UCSD-AML1 (cell line): ENCODE data around the gene ZBTB8OS.
A peak's percentile ranks its signal among the peaks of the same experiment; 100 is the strongest.
"Not testable (repeated sequence)": the region's sequence is repeated elsewhere in the genome, so short reads cannot be mapped to it uniquely, and the experiment has no call there.

ENCODE experiments used
- DNase-seq: peaks from one replicate; lab custom pipeline; 2025; ENCODE audit not compliant: unreplicated experiment; lab: John Stamatoyannopoulos, UW

Gene ZBTB8OS

DNA sequence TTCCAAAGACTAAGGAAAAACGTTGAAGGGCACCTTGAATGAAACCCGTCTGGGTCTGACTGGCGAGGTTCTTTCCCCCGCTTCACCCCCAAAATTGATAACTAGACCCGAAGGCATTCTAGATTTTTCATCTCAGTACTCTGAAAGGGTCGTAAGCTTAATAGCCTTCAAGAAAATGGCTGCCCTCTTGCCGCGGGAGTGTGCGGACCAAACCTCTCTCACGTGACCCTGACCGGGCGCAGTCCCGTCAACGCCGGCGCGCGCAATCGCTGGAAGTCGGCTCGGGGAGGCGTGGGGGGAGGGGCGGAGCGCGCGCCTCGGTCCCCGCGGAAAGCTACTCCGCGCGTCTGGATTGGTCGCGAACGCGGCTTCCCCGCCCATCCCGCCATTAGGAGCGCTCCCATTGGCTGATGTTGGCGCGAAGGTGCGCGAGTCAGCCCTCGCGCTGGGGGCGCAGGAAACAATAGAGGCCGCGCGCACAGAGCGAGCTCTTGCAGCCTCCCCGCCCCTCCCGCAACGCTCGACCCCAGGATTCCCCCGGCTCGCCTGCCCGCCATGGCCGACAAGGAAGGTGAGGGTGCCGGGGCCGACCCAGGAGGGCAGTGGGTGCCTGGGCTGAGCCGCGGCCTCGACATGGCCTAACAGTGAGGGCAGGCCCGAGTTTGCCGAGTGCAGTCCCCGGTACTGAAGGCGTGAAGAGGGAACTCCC lies 556 bp upstream of the ZBTB8OS start, which contains the start of gene RBBP4:
RBBP4 (plus strand) TSS at position 457 of the 709 bp plus-strand sequence; CDS start at position 556, 99 bp downstream.
- DNase-seq: peak; percentile 99

DNA sequence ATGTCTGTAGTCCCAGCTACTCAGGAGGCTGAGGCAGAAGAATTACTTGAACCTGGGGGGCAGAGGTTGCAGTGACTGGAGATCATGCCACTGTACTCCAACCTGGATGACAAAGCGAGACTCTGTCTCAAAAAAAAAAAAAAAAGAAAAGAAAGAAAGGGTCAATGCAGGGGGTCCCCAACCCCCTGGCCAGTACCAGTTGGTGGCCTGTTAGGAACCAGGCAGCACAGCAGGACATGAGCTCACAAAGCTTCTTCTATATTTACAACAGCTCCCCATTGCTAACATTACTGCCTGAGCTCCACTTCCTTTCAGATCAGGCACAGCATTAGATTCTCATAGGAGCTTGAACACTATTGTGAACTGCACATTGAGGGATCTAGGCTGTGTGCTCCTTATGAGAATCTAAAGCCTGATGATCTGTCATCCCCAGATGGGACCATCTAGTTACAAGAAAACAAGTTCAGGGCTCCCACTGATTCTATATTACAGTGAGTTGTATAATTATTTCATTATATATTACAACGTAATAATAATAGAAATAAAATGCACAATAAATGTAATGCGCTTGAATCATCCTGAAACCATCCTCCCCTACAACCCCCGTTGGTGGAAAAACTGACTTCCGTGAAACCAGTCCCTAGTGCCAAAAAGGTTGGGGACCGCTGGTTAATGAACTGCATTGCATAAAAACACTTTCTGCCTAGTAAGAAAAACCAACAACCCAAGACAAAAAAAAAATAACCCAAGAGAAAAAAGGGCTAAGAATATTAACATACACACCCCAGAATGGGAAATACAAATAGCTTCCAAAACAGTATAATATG lies 2.8 kb downstream of the ZBTB8OS start:
- DNase-seq: no peak

DNA sequence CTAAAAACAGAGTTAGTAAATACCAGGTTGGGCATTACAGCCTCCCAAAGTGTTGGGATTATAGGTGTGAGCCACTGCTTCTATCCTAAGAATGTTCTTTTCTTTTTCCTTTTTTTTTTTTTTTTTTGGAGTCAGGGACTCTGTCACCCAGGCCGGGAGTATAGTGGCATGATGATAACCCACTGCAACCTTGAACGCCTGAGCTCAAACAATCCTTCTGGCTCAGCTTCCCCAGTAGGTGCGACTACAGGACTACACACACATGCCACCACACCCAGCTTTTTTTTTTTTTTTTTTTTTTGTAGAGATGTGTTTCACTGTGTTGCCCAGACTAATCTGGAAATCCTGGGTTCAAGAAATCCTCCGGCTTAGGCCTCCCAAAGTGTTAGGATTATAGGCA lies 5.9 kb downstream of the ZBTB8OS start:
- no peak for DNase-seq

DNA sequence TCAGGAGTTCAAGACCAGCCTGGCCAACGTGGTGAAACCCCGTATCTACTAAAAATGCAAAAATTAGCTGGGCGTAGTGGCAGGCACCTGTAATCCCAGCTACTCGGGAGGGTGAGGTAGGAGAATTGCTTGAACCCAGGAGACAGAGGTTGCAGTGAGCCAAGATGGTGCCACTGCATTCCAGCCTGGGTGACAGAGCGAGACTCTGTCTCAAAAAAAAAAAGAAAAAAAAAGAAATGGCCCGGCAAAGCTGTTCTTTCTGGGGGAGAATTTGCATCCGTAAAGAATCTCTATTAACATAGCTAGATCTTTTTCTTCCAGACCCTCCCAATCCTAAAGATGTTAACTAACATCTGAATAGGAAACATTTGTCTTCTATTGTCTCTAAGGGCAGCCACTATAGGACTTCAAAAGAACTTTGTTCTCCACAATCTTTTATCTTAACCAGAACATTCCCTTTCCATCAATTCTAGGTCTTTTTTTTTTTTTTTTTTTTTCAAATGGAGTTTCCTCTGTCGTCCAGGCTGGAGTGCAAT lies 8.0 kb downstream of the ZBTB8OS start:
- DNase-seq: not testable (repeated sequence)

DNA sequence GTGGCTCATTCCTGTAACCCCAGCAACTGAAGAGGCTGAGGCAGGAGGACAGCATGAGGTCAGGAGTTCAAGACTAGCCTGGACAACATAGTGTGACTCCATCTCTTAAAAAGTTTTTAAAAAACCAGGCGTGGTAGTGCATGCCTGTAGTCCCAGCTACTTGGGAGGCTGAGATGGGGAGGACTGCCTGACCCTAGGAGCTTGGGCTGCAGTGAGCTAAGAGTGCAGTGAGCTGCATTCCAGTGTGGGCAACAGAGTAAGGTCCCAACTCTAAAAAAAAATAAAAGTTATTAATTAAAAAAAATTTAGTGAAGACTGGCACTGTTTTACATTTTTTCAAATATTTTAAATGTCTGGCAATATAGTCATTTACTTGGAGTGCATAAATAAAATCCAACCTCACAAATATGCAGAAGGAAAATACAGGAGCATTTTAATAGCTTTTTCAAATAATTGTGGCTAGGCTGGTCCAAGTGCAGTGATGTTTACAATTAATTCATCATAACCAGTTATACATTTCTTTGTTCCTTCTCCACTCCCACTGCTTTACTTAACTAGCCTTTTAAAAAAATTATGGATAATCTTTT lies 10.8 kb downstream of the ZBTB8OS start:
- no peak for DNase-seq

DNA sequence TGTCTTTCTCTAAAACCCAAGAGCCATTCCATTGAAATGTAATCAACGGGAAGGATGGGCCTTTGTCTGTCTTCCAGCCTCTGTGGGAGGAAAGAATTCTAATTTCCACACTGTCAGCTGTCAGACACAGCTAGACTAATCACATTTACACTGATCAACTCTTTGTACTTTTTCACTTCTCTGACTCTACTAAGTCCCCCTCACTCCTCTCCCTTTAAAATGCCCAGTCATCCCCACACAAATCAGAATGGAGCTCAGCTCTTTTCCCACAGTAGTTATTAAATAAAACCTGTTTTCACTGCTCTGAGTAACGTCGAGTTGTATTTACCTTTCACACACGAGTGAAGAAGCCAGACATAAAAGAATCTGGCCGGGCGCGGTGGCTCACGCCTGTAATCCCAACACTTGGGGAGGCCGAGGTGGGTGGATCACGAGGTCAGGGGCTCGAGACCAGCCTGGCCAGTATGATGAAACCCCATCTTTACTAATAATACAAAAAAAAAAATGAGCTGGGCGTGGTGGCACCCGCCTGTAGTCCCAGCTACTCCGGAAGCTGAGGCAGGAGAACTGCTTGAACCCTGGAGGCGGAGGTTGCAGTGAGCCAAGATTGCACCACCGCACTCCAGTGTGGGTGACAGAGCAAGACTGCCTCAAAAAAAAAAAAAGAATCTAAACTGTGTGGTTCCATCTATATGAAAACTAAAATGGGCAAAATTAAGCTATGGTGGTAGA lies 13.3 kb downstream of the ZBTB8OS start:
- DNase-seq: no peak

DNA sequence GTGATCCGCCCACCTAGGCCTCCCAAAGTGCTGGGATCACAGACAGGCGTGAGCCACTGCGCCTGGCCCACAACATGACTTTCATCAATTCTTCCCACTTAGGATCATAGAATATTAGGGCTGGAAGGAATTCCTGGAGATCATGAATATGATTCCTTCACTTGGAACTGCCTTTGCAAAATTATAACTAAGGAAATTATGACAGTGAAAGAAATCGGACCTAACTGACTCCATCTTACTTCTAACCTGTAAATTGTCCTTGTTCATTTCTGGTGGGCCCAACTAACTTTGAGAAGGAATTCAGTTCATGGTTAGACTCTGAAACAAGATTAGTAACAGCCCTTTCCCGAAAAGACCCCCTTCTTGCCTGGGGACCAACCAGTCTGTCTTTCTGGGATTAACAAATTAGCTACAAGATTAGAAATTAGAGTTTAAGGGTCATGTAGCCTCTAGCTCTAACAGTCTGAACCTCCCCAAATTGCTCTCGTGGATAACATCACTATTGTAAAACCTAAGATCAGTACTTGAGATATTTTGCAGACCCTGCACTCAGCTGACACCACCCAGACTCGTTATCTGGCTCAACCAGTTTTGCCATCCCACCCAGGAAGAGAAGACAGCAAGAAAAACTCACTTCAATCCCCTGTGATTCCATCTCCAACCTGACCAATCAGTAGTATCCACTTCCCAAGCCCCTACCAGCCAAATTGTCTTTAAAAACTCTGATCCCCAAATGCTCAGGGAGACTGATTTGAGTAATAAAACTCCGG lies 14.7 kb downstream of the ZBTB8OS start:
- no peak for DNase-seq

DNA sequence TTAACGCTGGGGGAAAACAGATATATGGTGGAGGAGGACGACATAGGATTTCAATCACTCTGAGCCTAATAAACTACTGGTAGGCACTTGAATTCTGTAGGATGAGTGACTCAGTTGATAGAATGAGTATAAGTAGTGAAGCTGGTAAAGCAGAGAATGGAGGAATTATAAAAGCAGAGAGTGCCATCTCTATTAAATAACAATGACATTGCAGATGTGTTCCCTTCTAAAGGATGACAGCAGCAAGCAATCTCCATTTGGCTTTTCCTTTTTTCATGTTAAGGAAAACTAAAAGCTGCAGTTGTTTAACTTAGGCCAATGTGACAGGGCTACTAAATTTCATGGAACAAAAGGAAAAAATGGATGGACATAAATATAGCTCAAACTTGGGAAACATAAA lies 17.5 kb downstream of the ZBTB8OS start:
- no peak for DNase-seq

DNA sequence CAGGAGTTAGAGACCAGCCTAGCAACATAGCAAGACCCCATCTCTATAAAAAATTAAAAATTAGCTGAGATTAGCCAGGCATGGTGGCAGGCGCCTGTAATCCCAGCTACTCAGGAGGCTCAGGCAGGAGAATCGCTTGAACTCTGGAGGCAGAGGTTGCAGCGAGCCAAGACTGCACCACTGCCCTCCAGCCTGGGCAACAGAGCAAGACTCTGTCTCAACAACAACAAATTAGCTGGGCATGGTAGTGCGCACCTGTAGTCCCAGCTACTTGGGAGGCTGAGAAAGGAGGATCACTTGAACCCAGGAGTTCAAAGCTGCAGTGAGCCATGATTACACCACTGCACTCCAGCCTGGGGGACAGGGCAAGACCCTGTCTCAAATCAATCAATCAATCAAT lies 20.2 kb downstream of the ZBTB8OS start:
- not testable (repeated sequence) for DNase-seq

DNA sequence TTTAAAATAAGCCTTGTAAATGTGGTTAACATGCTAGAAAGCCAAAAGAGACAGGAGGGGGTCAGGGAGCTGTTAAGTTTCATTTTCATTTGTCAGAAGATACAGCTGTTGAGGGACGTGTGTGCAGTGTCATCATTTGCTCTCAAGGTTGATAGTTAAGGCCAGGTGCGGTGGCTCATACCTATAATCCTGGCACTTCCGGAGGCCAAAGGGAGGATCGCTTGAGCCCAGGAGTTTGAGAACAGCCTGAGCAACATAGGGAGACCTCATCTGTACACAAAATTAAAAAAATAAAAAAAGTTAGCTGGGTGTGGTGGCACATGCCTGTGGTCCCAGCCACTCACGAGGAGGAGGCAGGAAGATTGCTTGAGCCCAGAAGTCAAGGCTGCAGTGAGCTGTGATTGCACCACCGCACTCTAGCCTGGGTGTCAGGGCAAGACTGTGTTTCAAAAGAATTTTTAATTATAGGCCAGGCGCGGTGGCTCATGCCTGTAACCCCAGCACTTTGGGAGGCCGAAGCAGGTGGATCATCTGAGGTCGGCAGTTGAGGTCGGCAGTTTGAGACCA lies 22.7 kb downstream of the ZBTB8OS start:
- no peak for DNase-seq

DNA sequence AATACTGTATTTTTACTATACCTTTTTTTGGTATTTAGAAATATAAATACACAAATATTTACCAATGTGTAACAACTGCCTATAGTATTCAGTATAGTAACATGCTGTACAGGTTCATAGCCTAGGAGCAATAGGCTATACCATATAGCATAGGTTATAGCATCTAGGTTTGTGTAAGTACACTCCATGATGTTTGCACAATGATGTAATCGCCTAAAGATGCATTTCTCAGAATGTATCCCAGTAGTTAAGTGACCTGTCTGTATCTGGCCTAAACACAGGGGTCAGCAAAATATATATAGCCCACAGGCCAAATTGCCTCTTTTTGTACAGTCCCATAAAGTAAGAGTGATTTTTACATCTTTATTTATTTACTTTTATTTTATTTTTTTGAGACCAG lies 24.2 kb downstream of the ZBTB8OS start:
- DNase-seq: no peak

DNA sequence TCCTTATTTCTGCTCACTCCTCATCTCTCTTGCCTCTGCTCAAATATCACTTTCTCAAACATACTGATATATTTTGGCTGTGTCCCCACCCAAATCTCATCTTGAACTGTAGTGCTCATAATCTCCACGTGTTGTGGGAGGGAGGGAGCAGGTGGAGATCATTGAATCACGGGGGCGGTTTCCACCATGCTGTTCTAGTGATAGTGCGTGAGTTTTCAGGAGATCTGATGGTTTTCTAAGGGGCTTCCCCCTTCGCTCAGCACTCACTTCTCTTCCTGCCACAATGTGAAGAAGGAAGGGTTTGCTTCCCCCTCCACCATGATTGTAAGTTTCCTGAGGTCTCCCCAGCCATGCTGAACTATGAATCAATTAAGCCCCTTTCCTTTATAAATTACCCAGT lies 26.6 kb downstream of the ZBTB8OS start:
- no peak for DNase-seq

DNA sequence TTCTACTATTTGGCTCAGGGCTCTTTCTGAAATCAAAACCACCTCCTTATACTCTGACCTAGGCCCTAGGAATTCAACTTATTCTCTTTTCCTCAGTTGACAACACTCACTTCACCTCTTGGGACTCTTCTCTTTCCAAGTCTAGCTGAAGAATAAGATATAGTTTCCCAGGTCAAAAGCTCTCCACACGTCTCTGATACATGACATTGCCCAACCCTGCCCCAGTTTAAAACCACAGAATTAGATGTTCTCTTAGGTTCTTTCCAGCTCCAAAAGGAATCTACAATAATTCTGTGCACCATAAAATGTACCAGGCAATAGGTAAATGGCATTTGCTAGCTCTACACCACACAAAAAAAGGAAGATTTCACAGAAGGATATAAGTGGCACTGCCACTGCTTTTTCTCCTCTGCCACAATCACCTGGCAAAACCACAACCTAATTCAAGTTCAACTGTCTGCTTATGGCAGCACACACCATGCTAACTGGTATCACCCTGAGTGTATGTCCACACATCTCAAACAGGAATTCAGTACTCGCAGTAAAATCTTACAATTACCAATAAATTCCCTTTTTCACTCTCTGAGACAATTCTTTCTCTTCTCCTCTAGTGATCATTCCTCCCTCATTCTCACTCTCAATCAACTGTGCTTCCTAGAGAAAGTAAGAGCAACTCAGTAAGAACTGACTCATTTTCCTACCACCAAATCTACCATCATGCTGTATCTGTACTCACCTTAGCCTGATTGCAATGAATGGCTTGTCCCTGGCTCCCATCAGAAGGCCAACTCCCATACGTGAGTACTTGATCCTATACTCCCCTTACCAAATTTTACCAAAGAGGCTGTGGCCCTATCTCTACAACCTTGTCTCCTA lies 27.3 kb downstream of the ZBTB8OS start:
- no peak for DNase-seq

DNA sequence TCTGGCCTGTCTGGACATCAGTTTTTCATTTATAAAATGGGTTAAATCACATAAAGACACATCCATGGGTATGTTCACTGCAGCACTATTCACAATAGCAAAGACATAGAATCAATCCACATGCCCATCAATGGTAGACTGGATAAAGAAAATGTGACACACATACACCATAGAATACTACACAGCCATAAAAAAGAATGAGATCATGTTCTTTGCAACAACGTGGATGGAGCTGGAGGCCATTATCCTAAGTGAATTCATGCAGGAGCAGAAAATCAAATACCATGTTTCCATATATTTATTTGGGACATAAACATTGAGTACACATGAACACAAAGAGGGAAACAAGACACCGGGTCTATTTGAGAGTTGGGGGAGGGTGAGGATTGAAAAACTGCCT lies 28.1 kb downstream of the ZBTB8OS start:
- no peak for DNase-seq

DNA sequence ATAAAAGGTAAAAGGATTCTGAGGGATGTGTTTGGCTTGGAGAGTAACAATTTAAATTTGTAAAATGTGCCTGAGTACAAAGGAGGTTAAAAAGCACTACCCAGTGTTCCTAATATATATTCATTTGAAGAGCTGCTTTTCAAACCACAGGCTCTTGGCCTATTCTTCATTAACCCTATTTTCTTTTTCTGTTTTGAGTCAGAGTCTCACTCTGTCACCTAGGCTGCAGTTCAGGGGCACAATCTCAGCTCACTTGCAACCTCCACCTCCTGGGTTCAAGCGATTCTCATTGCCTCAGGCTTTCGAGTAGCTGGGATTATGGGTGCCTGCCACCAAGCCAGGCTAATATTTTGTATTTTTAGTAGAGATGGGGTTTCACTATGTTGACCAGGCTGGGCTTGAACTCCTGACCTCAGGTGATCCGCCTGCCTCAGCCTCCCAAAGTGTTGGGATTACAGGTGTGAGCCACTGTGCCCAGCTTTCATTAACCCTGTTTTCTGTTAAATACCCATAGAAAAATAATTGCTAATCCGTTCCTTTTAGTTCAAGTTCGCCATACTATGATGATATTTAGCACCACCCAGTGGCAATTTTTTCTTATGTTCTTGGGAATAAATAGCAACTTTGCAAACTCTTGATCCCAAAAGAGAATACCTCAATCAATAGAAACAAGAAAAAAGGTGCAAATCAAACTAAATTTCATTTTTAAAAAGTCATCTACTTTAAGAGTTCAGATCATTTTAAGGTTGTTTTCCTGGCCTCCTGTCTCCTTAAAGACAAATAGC lies 30.5 kb downstream of the ZBTB8OS start:
- no peak for DNase-seq

DNA sequence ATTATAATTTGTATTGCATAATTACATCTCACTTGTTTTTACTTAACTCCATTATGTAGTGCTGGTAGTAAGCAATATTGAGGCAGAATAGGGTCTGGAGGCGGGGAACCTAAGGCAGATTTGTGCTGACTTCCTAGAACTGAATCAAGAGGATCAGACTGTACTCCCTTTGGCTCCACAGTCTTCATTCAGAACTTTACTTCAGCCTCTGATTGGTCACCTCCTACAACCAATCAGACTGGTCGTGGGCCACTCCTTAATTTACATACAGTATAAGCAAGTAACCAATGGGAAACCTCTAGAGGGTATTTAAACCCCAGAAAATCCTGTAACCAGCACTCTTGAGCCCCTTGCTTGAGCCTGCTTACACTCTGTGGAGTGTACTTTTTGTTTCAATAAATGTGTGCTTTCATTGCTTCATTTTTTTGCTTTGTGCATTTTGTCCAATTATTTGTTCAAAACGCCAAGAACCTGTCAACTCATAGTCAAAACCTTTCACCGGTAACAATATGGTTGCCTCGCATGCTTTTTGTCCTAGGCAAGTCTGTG lies 31.6 kb downstream of the ZBTB8OS start:
- DNase-seq: no peak

DNA sequence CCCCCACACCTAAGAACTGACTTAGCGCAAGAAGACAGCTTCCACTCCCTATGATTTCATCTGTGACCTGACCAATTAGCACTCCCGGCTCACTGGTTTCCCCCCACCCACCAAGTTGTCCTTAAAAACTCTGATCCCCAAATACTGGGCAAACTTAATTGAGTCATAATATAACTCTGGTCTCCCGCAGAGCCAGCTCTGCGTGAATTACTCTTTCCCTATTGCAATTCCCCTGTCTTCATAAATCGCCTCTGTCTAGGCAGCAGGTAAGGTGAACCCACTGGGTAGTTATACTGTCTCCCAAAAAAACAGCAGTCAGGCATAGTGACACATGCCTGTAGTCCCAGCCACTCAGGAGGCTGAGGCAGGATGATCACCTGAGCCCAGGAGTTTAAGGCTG lies 36.9 kb downstream of the ZBTB8OS start:
- no peak for DNase-seq
